ENCODE data around the gene FBXW7.

GRCh38 chr4:152501846-152502536 is 33.9 kb downstream of the FBXW7 start:
- TF ChIP-seq, protein P1, sequence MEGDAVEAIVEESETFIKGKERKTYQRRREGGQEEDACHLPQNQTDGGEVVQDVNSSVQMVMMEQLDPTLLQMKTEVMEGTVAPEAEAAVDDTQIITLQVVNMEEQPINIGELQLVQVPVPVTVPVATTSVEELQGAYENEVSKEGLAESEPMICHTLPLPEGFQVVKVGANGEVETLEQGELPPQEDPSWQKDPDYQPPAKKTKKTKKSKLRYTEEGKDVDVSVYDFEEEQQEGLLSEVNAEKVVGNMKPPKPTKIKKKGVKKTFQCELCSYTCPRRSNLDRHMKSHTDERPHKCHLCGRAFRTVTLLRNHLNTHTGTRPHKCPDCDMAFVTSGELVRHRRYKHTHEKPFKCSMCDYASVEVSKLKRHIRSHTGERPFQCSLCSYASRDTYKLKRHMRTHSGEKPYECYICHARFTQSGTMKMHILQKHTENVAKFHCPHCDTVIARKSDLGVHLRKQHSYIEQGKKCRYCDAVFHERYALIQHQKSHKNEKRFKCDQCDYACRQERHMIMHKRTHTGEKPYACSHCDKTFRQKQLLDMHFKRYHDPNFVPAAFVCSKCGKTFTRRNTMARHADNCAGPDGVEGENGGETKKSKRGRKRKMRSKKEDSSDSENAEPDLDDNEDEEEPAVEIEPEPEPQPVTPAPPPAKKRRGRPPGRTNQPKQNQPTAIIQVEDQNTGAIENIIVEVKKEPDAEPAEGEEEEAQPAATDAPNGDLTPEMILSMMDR (conservative IDR thresholded peaks at IDR 0.05; ENCODE audit: low read depth, low read length): no peak
- TF ChIP-seq EZH2 (IDR thresholded peaks at IDR 0.05; ENCODE audit: borderline replicate concordance, low read depth, low read length, poor library complexity, severe bottlenecking): no peak
